Adrenal gland (tissue), 12 donors: Measurements from ENCODE around the gene FAM20C. TPM values are rescaled to one million over a fixed set of nuclear protein-coding genes. Genes with fewer than 3 reads are reported as not detected.
A peak's percentile ranks its signal among the peaks of the same experiment; 100 is the strongest.

Experiments used
- DNase-seq, 7 donors: peaks; one replicate each; pipeline ENCODE4 v3.0.0-alpha.2; 2019 to 2020
- H3K27ac ChIP-seq, 5 donors: fragments of 200-600 bp; sonication (generic) in 4 of 5; 1 replicate in 3 of 5; 2 replicates in 2 of 5; pipeline versions ENCODE4 v1.5.1 to v1.8.0; 2016 to 2020; ENCODE audit warnings: mild to moderate bottlenecking in 1 of 5
- H3K27me3 ChIP-seq: fragments of 200-600 bp; 2 replicates; pipeline ENCODE4 v1.8.0; 2021
- H3K36me3 ChIP-seq, 2 donors: fragments of 200-600 bp; replicated peaks in 1 of 2; 1 replicate in 1 of 2; 2 replicates in 1 of 2; pipeline versions ENCODE4 v1.5.1 to v1.8.0; 2018 to 2022
- H3K4me1 ChIP-seq, 2 donors: fragments of 200-600 bp; replicated peaks in 1 of 2; 1 replicate in 1 of 2; 2 replicates in 1 of 2; pipeline versions ENCODE4 v1.5.1 to v1.8.0; 2018 to 2021
- H3K4me3 ChIP-seq, 4 donors: fragments of 200-600 bp; sonication (generic) in 3 of 4; one replicate each; pipeline ENCODE4 v1.5.1; 2016 to 2018
- H3K9me3 ChIP-seq, 3 donors: fragments of 200-600 bp; sonication (generic) in 1 of 3; replicated peaks in 1 of 3; 1 replicate in 2 of 3; 2 replicates in 1 of 3; pipeline versions ENCODE4 v1.5.1 to v1.8.0; 2016 to 2021
- POLR2A ChIP-seq, 2 donors: fragments of 450-650 bp; IDR thresholded peaks; one replicate each; pipeline ENCODE4 v1.6.1; 2017; ENCODE audit warnings: antibody characterized with exemption in 2 of 2, mild to moderate bottlenecking in 2 of 2, moderate library complexity in 1 of 2
- WGBS, 4 donors: extraction: QIAGEN DNeasy Blood & Tissue Kit in 2 of 4; methylation state at CpG; one replicate each; pipeline versions ENCODE4 v1.1.5 to v1.1.7; 2013 to 2017; 5-methylcytosine and 5-hydroxymethylcytosine counted together
- intact Hi-C, 2 donors: fragments of 100-400 bp; cut with DNase I; formaldehyde crosslinking; loops; one replicate each; pipeline versions ENCODE4 v1.14.1 to v1.15.0; 2022 to 2023
- polyA plus RNA-seq, 3 donors: library from polyadenylated mRNA; stranded (reverse); fragments of 200-250 nt in 2 of 3; fragments of 350-450 nt in 1 of 3; fragmentation: Illumina TruSeq in 1 of 3; extraction: RNeasy Lipid Tissue Mini Kit (QIAGEN cat#74804) in 1 of 3; gene quantifications; one replicate each; pipeline ENCODE4 v1.2.3, GENCODE V29; 2013 to 2014
- total RNA-seq, 9 donors: library from RNA; depleted of rRNA in 4 of 9; stranded (reverse); fragments of >200 nt in 4 of 9; fragments of 120-200 nt in 1 of 9; fragmentation: NEBNext Ultra II Directional in 1 of 9; extraction: Animal tissue kit (Norgen Biotek cat#: 25700) in 1 of 9; gene quantifications; one replicate each; pipeline versions ENCODE4 v1.1.0 to v1.2.4, GENCODE V29; 2013 to 2023
- TF ChIP-seq, protein P1 (sequence below), 6 experiments: fragments of 450-650 bp in 4 of 6; fragments of 200-600 bp in 2 of 6; sonication (generic) in 1 of 6; IDR thresholded peaks; 1 replicate in 5 of 6; 2 replicates in 1 of 6; pipeline versions ENCODE4 v1.5.1 to v1.8.0; 2016 to 2021; ENCODE audit warnings: antibody characterized with exemption in 6 of 6, mild to moderate bottlenecking in 2 of 6, moderate library complexity in 1 of 6
- donor health status: healthy with polysubstance abuse.
- donor health status: Bipolar disorder and iron deficiency.
- donor health status: DM: yes; HTN: yes; CAD: no.
- donor health status: DM: no; HTN: no; CAD: no.
- donor health status: DM: no; HTN: no; CAD: no.
- donor health status: DM: yes; HTN: yes; CAD: no.

Gene FAM20C
- total and polyA plus RNA-seq, 12 donors = 2.8 to 57.9 (median 36.0) TPM

DNA sequence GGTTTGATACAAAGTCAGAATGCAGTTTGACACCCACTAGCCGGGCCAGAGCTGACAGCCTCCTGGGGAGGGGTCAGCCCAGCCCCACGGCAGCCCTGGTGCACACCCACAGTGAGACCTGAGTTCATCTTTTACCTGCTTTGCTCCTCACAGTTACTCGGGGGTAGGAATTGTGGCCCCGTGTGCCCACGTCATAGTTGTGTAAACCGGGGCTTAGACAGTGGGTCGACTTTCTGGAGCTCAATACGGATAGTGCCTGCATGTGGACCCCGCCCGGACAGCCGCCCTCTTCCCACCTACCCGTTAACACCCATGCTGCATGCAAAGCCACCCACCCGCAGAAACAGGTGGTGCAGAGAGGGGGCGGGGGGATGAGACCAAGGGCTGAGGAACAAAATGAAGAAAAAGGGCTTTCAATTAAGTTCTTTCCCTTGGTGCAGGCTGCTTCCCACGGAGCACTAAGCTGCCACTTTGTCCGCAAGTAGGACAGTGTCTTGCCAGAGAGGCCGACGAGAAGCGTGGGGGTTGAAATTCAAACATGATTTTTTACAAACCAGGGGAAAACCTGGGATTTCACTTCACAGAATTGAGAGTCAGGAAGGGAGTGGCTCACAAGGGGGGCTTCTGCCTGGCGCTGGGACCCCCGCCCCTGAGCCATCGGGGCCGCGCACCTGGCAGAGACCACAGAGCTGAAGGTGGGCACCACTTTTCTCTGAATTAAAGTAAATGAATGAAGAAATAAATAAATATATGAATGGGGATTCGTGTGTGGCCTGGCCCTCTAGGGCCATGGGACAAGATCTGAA lies 73.0 kb downstream of the FAM20C start:
- intact Hi-C loops = no loop called here
- no peak for TF ChIP-seq POLR2A (IDR thresholded peaks at IDR 0.05)
- TF ChIP-seq, protein P1, sequence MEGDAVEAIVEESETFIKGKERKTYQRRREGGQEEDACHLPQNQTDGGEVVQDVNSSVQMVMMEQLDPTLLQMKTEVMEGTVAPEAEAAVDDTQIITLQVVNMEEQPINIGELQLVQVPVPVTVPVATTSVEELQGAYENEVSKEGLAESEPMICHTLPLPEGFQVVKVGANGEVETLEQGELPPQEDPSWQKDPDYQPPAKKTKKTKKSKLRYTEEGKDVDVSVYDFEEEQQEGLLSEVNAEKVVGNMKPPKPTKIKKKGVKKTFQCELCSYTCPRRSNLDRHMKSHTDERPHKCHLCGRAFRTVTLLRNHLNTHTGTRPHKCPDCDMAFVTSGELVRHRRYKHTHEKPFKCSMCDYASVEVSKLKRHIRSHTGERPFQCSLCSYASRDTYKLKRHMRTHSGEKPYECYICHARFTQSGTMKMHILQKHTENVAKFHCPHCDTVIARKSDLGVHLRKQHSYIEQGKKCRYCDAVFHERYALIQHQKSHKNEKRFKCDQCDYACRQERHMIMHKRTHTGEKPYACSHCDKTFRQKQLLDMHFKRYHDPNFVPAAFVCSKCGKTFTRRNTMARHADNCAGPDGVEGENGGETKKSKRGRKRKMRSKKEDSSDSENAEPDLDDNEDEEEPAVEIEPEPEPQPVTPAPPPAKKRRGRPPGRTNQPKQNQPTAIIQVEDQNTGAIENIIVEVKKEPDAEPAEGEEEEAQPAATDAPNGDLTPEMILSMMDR (IDR thresholded peaks at IDR 0.05) = no peak
- 79 to 83% (median 80%) methylated on average over 21 to 25 of the region's 25 CpGs for WGBS, 4 donors
- H3K4me3 ChIP-seq = no peak overlapping the region
- no peak for DNase-seq
- H3K36me3 ChIP-seq = peaks cover 0 to 11% of the 10 kb centered on the region in 2 donors
- H3K9me3 ChIP-seq = no peaks in the 10 kb centered on the region
- no peak overlapping the region for H3K27ac ChIP-seq
- H3K27me3 ChIP-seq = no peaks in the 10 kb centered on the region
- no peaks in the 10 kb centered on the region for H3K4me1 ChIP-seq

DNA sequence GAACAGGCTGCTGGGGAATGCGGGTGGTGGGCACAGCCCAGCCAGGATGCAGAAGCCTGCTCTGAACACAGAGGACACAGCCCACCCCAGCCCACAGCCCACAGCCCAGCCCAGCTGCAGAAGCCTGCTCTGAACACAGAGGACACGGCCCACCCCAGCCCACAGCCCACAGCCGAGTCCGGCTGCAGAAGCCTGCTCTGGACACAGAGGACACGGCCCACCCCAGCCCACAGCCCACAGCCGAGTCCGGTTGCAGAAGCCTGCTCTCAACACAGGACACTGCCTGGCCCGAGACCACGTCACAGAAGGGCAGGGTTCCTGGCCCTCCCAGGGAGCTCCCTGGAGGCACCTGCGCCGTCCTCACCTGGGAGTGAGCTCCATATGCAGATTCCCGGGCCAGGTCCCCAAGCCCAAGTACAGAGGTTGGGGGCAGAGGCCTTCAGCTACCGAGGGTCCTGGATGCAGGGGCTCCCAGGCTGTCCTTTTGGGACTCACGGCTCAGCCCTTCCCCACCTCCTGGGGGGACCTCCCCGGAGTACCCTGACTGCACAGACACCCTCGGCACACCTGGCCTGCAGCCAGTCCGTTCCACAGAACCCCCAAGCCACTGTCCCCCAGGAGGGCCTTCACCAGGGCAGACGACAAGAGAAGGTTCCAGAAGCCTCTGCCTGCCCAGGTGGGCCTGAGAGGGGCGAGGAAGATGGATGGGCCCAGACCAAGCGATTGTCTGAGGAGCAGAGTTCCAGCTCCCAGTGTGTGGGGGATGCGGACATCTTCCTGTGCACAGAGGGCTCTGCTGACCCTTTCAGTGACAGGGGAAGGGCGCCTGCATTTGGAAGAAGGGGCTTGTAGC lies 73.9 kb downstream of the FAM20C start:
- no peak for DNase-seq
- intact Hi-C loops = no loop called here
- H3K4me1 ChIP-seq = peaks cover 0 to 4% of the 10 kb centered on the region in 2 donors
- TF ChIP-seq POLR2A (IDR thresholded peaks at IDR 0.05) = no peak
- TF ChIP-seq, protein P1 (IDR thresholded peaks at IDR 0.05) = no peak
- no peaks in the 10 kb centered on the region for H3K27me3 ChIP-seq
- 74 to 83% (median 83%) methylated on average over 9 to 22 of the region's 22 CpGs for WGBS, 4 donors
- H3K27ac ChIP-seq = no peak overlapping the region
- H3K4me3 ChIP-seq = no peak overlapping the region
- H3K9me3 ChIP-seq = no peaks in the 10 kb centered on the region
- peaks cover 0 to 2% of the 10 kb centered on the region in 2 donors for H3K36me3 ChIP-seq

DNA sequence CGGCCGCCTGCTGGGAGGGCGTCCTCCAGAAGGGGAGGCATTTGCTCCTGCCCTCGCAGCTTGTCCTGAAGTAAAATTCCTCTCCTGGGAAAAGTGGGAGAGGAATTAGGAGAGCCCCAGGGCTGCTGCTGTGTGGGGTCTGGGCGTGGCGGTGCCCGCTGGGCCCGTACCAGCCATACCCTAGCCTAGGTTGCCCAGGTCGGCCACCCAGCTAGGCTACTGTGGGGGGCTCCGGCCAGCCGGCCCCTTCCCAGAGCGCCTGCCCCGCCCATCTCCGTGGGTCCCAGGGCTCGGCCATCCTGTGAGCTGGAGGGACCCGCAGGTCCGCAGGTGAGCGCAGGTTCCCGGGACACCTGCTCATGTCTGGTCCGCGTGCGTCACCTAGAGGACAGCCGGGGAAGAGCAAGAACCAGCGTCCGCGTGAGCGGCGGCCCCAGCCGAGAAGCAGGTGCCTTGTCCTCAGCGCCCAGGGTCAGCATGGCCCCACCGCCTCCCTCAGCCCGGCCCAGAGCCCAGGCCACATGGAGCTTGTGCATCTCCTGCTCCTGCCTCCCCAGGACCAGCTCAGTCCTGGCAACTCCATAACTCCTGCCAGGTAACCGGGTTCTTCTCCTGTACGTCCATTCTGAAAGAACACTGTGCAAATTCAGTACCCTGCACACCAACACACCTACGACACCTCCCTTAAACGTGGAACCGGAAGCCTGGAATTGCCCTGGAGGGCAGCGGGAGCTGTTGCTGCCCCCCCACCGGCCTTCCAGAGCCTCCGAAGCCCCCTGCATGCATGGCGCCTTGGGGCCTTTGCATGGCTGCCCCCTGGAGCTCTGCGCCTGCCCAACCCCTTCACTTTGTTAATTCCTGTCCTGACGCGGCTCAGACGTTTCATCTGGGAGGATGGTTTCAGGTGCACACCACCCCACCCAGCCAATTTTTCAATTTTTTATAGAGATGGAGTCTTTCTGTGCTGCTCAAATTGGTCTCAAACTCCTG lies 74.8 kb downstream of the FAM20C start:
- H3K36me3 ChIP-seq = no peaks in the 10 kb centered on the region
- TF ChIP-seq, protein P1 (IDR thresholded peaks at IDR 0.05) = peak in 4 of 6 experiments; percentile 34 to 54 (median 42)
- no peak for TF ChIP-seq POLR2A (IDR thresholded peaks at IDR 0.05)
- H3K4me1 ChIP-seq = peaks cover 0 to 6% of the 10 kb centered on the region in 2 donors
- H3K27ac ChIP-seq = no peak overlapping the region
- 75 to 86% (median 86%) methylated on average over 18 to 45 of the region's 45 CpGs for WGBS, 4 donors
- no peaks in the 10 kb centered on the region for H3K9me3 ChIP-seq
- no peak overlapping the region for H3K4me3 ChIP-seq
- peak in 3 of 7 donors; percentile 35 to 55 (median 46) for DNase-seq
- no peaks in the 10 kb centered on the region for H3K27me3 ChIP-seq
- intact Hi-C loops = no loop called here
